IMR-90 (cell line): ENCODE results near the gene SPEM1. TPM values are rescaled to one million over a fixed set of nuclear protein-coding genes. Genes with fewer than 3 reads are reported as not detected.

Experiments used
- ATAC-seq: fragments of 200-7000 bp; cut with Tn5 transposase; 2 replicates; pipeline ENCODE4 v1.9.1; 2020; ENCODE audit warnings: low read depth, mild to moderate bottlenecking, moderate library complexity
- BruUV-seq: library from RNA; stranded (reverse); fragments of 400-500 nt; replicated peaks from 2 replicates; lab custom pipeline; 2021; lab: Mats Ljungman, UMichigan
- CTCF ChIA-PET: fragments of 300-600 bp; formaldehyde crosslinking; extraction: SDS; loops from one replicate; lab custom pipeline; 2021; ENCODE audit warnings: antibody characterized with exemption; lab: Yijun Ruan, JAX
- POLR2A ChIA-PET: fragments of 300-600 bp; sonication (Branson Sonifier 250); formaldehyde crosslinking; loops from one replicate; lab custom pipeline; 2022; ENCODE audit warnings: antibody characterized with exemption; ENCODE audit not compliant: unreplicated experiment; lab: Charles Lee
- DNase-seq: peaks from one replicate; pipeline ENCODE4 v3.0.0; 2013
- H2AFZ ChIP-seq: replicated peaks from 2 replicates; pipeline ENCODE3; 2013; ENCODE audit warnings: low read length, mild to moderate bottlenecking; ENCODE audit not compliant: poor library complexity
- H2AK5ac ChIP-seq: 2 replicates; pipeline ENCODE4 v1.6.1; 2013; ENCODE audit warnings: low read depth, low read length, inconsistent platforms
- H2AK9ac ChIP-seq: replicated peaks from 2 replicates; pipeline ENCODE3; 2013; ENCODE audit warnings: mild to moderate bottlenecking, low read depth, low read length, moderate library complexity; ENCODE audit not compliant: poor library complexity
- H2BK120ac ChIP-seq: 2 replicates; pipeline ENCODE4 v1.6.1; 2013; ENCODE audit warnings: low read depth, low read length, inconsistent platforms
- H2BK15ac ChIP-seq: 3 replicates; pipeline ENCODE4 v1.6.1; 2013; ENCODE audit warnings: low read depth, low read length, inconsistent platforms
- H2BK20ac ChIP-seq: 2 replicates; pipeline ENCODE4 v1.6.1; 2013; ENCODE audit warnings: low read depth, mild to moderate bottlenecking, inconsistent platforms, low read length, moderate library complexity
- H2BK5ac ChIP-seq: 2 replicates; pipeline ENCODE4 v1.6.1; 2013; ENCODE audit warnings: mild to moderate bottlenecking, low read depth, low read length, inconsistent platforms; ENCODE audit not compliant: poor library complexity, severe bottlenecking
- H3K14ac ChIP-seq: replicated peaks from 2 replicates; pipeline ENCODE4 v1.6.1; 2013; ENCODE audit warnings: low read depth, low read length, inconsistent platforms
- H3K18ac ChIP-seq: 2 replicates; pipeline ENCODE4 v1.6.1; 2013; ENCODE audit warnings: low read depth, low read length, control low read depth
- H3K23ac ChIP-seq: 2 replicates; pipeline ENCODE4 v1.6.1; 2013; ENCODE audit warnings: low read depth, low read length, inconsistent platforms
- H3K27ac ChIP-seq: 2 replicates; pipeline ENCODE4 v1.5.1; 2013; ENCODE audit warnings: mild to moderate bottlenecking, control low read depth, low read length; ENCODE audit not compliant: insufficient read depth
- H3K27me3 ChIP-seq: 2 replicates; pipeline ENCODE4 v1.6.1; 2013; ENCODE audit warnings: low read length; ENCODE audit not compliant: control insufficient read depth, insufficient read depth
- H3K36me3 ChIP-seq: 2 replicates; pipeline ENCODE4 v1.6.1; 2013; ENCODE audit warnings: low read length, mixed read lengths; ENCODE audit not compliant: control insufficient read depth, insufficient read depth
- H3K4ac ChIP-seq: 2 replicates; pipeline ENCODE4 v1.6.1; 2013; ENCODE audit warnings: low read depth, low read length, inconsistent platforms
- H3K4me1 ChIP-seq: 2 replicates; pipeline ENCODE4 v1.6.1; 2013; ENCODE audit warnings: low read length, mixed read lengths; ENCODE audit not compliant: control insufficient read depth, insufficient read depth
- H3K4me2 ChIP-seq: 2 replicates; pipeline ENCODE4 v1.6.1; 2013; ENCODE audit warnings: low read depth, mild to moderate bottlenecking, control low read depth, low read length, moderate library complexity
- H3K4me3 ChIP-seq: 2 replicates; pipeline ENCODE4 v1.5.1; 2013; ENCODE audit warnings: low read depth, mild to moderate bottlenecking, control low read depth, low read length, moderate library complexity; ENCODE audit not compliant: insufficient read depth
- H3K56ac ChIP-seq: 2 replicates; pipeline ENCODE4 v1.6.1; 2013; ENCODE audit warnings: low read length, inconsistent platforms; ENCODE audit not compliant: insufficient read depth; ENCODE audit errors: extremely low read depth
- H3K79me1 ChIP-seq, 2 experiments: 2 replicates each; pipeline ENCODE4 v1.6.1; 2013; ENCODE audit warnings: low read length in 2 of 2, inconsistent platforms in 1 of 2, low read depth in 1 of 2
- H3K9ac ChIP-seq: 2 replicates; pipeline ENCODE4 v1.6.1; 2013; ENCODE audit warnings: low read depth, low read length, control low read depth
- H3K9me1 ChIP-seq: 2 replicates; pipeline ENCODE4 v1.6.1; 2013; ENCODE audit warnings: low read length, inconsistent platforms; ENCODE audit not compliant: insufficient read depth
- H3K9me3 ChIP-seq: 2 replicates; pipeline ENCODE4 v1.6.1; 2013; ENCODE audit warnings: low read length; ENCODE audit not compliant: control insufficient read depth, insufficient read depth
- H4K20me1 ChIP-seq: 2 replicates; pipeline ENCODE4 v1.6.1; 2013; ENCODE audit warnings: low read length, inconsistent platforms; ENCODE audit not compliant: insufficient read depth
- H4K5ac ChIP-seq: 2 replicates; pipeline ENCODE4 v1.6.1; 2013; ENCODE audit warnings: mild to moderate bottlenecking, low read depth, low read length, control low read depth
- H4K8ac ChIP-seq, 2 experiments: 2 replicates each; pipeline ENCODE4 v1.6.1; 2013; ENCODE audit warnings: low read depth in 2 of 2, low read length in 2 of 2, control low read depth in 1 of 2, inconsistent platforms in 1 of 2
- H4K91ac ChIP-seq: 2 replicates; pipeline ENCODE4 v1.6.1; 2013; ENCODE audit warnings: low read depth, low read length, inconsistent platforms; ENCODE audit not compliant: insufficient read depth
- CHD1 ChIP-seq: IDR thresholded peaks from 2 replicates; pipeline ENCODE4 v1.6.1; 2012; ENCODE audit warnings: low read depth, low read length, improper control_type of control experiment
- FOS ChIP-seq: fragments of 150-350 bp; IDR thresholded peaks from 2 replicates; pipeline ENCODE4 v1.6.1; 2016; ENCODE audit warnings: low read depth, low read length
- MAZ ChIP-seq: IDR thresholded peaks from 2 replicates; pipeline ENCODE4 v1.6.1; 2012; ENCODE audit warnings: low read depth, mild to moderate bottlenecking, low read length, improper control_type of control experiment, moderate library complexity, borderline replicate concordance
- NFE2L2 ChIP-seq: fragments of 150-350 bp; IDR thresholded peaks from 2 replicates; pipeline ENCODE4 v1.6.1; 2016; ENCODE audit warnings: low read depth, mild to moderate bottlenecking, low read length
- POLR2A ChIP-seq: IDR thresholded peaks from 2 replicates; pipeline ENCODE4 v1.6.1; 2012; ENCODE audit warnings: mild to moderate bottlenecking, low read depth, low read length
- RCOR1 ChIP-seq: IDR thresholded peaks from 2 replicates; pipeline ENCODE4 v1.6.1; 2012; ENCODE audit warnings: mild to moderate bottlenecking, low read length, improper control_type of control experiment; ENCODE audit not compliant: insufficient replicate concordance
- RFX5 ChIP-seq: IDR thresholded peaks from 2 replicates; pipeline ENCODE4 v1.8.0; 2012; ENCODE audit warnings: low read depth, mild to moderate bottlenecking, low read length, moderate library complexity
- WGBS, 2 experiments: methylation state at CpG; one replicate each; pipeline versions ENCODE4 v1.1.5 to v1.1.7; 2013; ENCODE audit warnings: missing lambda C conversion rate in 2 of 2; ENCODE audit not compliant: insufficient read length in 1 of 2; ENCODE audit errors: extremely low coverage in 2 of 2; 5-methylcytosine and 5-hydroxymethylcytosine counted together
- dilution Hi-C: fragments of 300-500 bp; cut with HindIII; formaldehyde crosslinking; loops from one replicate; pipeline ENCODE4 v1.14.3; 2018; ENCODE audit warnings: low sequenced_read_pairs; ENCODE audit not compliant: unreplicated experiment
- in situ Hi-C: fragments of 300-500 bp; cut with MboI; formaldehyde crosslinking; loops from 3 replicates; pipeline ENCODE4 v1.14.3; 2019; ENCODE audit warnings: low sequenced_read_pairs, inconsistent platforms, mixed read lengths
- intact Hi-C: fragments of 100-400 bp; cut with micrococcal nuclease; formaldehyde crosslinking; loops from 2 replicates; pipeline ENCODE4 v1.10.0; 2022
- polyA plus RNA-seq, 3 experiments: library from polyadenylated mRNA; depleted of rRNA; stranded (reverse); fragments of >200 nt; gene quantifications; 2 replicates each; pipeline ENCODE4 v1.2.3, GENCODE V29; 2012; ENCODE audit warnings: low replicate concordance in 1 of 3
- total RNA-seq: library from RNA; depleted of rRNA; stranded (reverse); fragments of >200 nt; gene quantifications from 2 replicates; pipeline ENCODE4 v1.2.3, GENCODE V29; 2012
- TF ChIP-seq, protein P1 (sequence below): fragments of 150-350 bp; IDR thresholded peaks from 2 replicates; pipeline ENCODE4 v1.6.1; 2017; ENCODE audit warnings: mild to moderate bottlenecking, antibody characterized with exemption, low read length, low read depth

Gene SPEM1
- total and polyA plus RNA-seq, 2 of the 4 experiments (the other 2 are of a cell fraction): not detected

- dilution Hi-C loops: no loop called here
- Histone ChIP-seq H2AFZ (no peak overlapping the region), H3K4me1 (no peaks in the 10 kb centered on the region), H3K36me3 (no peaks in the 10 kb centered on the region), H3K18ac (no peak overlapping the region), H4K91ac (no peak overlapping the region), H2BK20ac (no peak overlapping the region), H3K56ac (no peak overlapping the region), H3K23ac (no peak overlapping the region), H2BK5ac (no peak overlapping the region), H2AK9ac (no peak overlapping the region), H2BK15ac (no peak overlapping the region), H3K4me3 (no peak overlapping the region), H4K8ac (no peak overlapping the region), H4K5ac (no peak overlapping the region), H3K79me1 (no peaks in the 10 kb centered on the region), H3K4me2 (no peak overlapping the region), H2BK120ac (no peak overlapping the region), H3K4ac (no peak overlapping the region), H3K27me3 (peaks cover 2% of the 10 kb centered on the region; the same call in 1 of the 2 replicates), H3K27ac (no peak overlapping the region), H2AK5ac (no peak overlapping the region), H3K9ac (no peak overlapping the region), H3K9me3 (no peaks in the 10 kb centered on the region), H3K9me1 (0 out of 2 replicates have a peak, but pooled peaks cover 3% of the 10 kb centered on the region), H3K14ac (no peak overlapping the region), H4K20me1 (no peaks in the 10 kb centered on the region)
- CTCF ChIA-PET: no interaction called here
- intact Hi-C loops: no loop called here
- WGBS, 2 experiments: 92% methylated on average over 19 of the region's 33 CpGs; no CpG with 5 or more reads in 1 of the 2 experiments
- DNase-seq (no peak), ATAC-seq (no peak)
- in situ Hi-C loops: no loop called here
- POLR2A ChIA-PET: interaction anchor here (0.6 kb wide), 1 partner anchor 75 kb away, joined by 3 read pairs; no protein-coding TSS in a partner anchor
- BruUV-seq: no TSS peak
- TF ChIP-seq MAZ (no peak), FOS (no peak), RCOR1 (no peak), POLR2A (no peak), NFE2L2 (no peak), CHD1 (no peak), RFX5 (no peak)
- TF ChIP-seq, protein P1, sequence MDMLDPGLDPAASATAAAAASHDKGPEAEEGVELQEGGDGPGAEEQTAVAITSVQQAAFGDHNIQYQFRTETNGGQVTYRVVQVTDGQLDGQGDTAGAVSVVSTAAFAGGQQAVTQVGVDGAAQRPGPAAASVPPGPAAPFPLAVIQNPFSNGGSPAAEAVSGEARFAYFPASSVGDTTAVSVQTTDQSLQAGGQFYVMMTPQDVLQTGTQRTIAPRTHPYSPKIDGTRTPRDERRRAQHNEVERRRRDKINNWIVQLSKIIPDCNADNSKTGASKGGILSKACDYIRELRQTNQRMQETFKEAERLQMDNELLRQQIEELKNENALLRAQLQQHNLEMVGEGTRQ: no peak
Observed at GRCh38 chr17:7426203-7426863, 6.2 kb downstream of the SPEM1 start.
